Measurements from ENCODE around the gene EEF1AKMT3. TPM values are rescaled to one million over a fixed set of nuclear protein-coding genes. Genes with fewer than 3 reads are reported as not detected.

The EEF1AKMT3 gene
- total and polyA plus RNA-seq, 2 of the 4 experiments (the other 2 are of a cell fraction) = 3.2 to 8.1 TPM

DNA sequence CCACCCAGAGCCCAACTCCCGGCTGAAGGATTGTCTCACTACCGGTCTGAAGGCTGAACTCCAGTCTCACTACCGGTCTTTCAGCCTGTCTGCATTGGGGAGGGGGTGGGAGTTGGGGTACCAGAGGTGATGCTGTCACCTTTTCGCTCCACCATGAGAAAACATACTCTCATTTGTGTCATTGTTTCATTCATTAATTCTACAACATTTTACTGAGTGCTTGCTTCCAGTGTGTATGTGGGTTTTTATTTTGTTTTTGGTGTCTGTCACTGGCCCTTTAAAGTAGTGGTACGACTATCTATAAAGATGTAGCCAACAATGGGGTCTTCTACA lies 19.8 kb upstream of the EEF1AKMT3 start:
- Histone ChIP-seq H3K56ac (ENCODE audit: extremely low read depth, insufficient read depth, low read length) (no peak overlapping the region), H2BK15ac (ENCODE audit: low read depth, low read length) (no peak overlapping the region), H3K4me1 (ENCODE audit: control insufficient read depth, insufficient read depth, low read length) (peaks cover 7% of the 10 kb centered on the region), H2BK5ac (ENCODE audit: low read depth, low read length, poor library complexity, severe bottlenecking) (peak overlapping the region; percentile 22), H4K5ac (ENCODE audit: low read depth, low read length) (peak overlapping the region; percentile 53; the same call in 1 of the 2 replicates), H3K36me3 (ENCODE audit: control insufficient read depth, insufficient read depth, low read length) (peaks cover 18% of the 10 kb centered on the region), H4K8ac (ENCODE audit: low read depth in 2 of 2, low read length in 2 of 2) (peak overlapping the region; percentile 26 to 96; a peak in 2 of 4 replicates), H3K4me2 (ENCODE audit: low read depth, low read length) (peak overlapping the region; percentile 88), H3K4ac (ENCODE audit: low read depth, low read length) (peak overlapping the region; percentile 48), H2AK9ac (replicated peaks; ENCODE audit: low read depth, low read length, poor library complexity) (peak overlapping the region; percentile 96), H3K79me1 (ENCODE audit: low read depth in 1 of 2, low read length in 2 of 2) (peaks cover 16 to 41% of the 10 kb centered on the region in 2 experiments; a peak in 3 of 4 replicates), H3K4me3 (ENCODE audit: insufficient read depth, low read depth, low read length) (peak overlapping the region; percentile 25; the same call in 1 of the 2 replicates), H2BK120ac (ENCODE audit: low read depth, low read length) (peak overlapping the region; percentile 52; the same call in 1 of the 2 replicates), H2AK5ac (ENCODE audit: low read depth, low read length) (peak overlapping the region; percentile 73; the same call in 1 of the 2 replicates), H3K9me1 (ENCODE audit: insufficient read depth, low read length) (peaks cover 15% of the 10 kb centered on the region), H2AFZ (replicated peaks; ENCODE audit: low read length, poor library complexity) (peak overlapping the region; percentile 91), H3K23ac (ENCODE audit: low read depth, low read length) (peak overlapping the region; percentile 29; the same call in 1 of the 2 replicates), H3K9me3 (ENCODE audit: control insufficient read depth, insufficient read depth, low read length) (no peaks in the 10 kb centered on the region), H3K14ac (replicated peaks; ENCODE audit: low read depth, low read length) (peak overlapping the region; percentile 27), H4K20me1 (ENCODE audit: insufficient read depth, low read length) (peaks cover 7% of the 10 kb centered on the region; the same call in 1 of the 2 replicates), H3K27me3 (ENCODE audit: control insufficient read depth, insufficient read depth, low read length) (peaks cover 10% of the 10 kb centered on the region), H3K9ac (ENCODE audit: low read depth, low read length) (no peak overlapping the region; the same call in 1 of the 2 replicates), H3K18ac (ENCODE audit: low read depth, low read length) (no peak overlapping the region), H2BK20ac (ENCODE audit: low read depth, low read length) (peak overlapping the region; percentile 58), H3K27ac (ENCODE audit: insufficient read depth, low read length) (no peak overlapping the region), H4K91ac (ENCODE audit: insufficient read depth, low read depth, low read length) (peak overlapping the region; percentile 12; the same call in 1 of the 2 replicates)
- dilution Hi-C loops (cut with HindIII; ENCODE audit: low sequenced_read_pairs, unreplicated experiment) = no loop called here
- TF ChIP-seq MAFK (IDR thresholded peaks at IDR 0.05; ENCODE audit: low read depth, low read length) (no peak), MAZ (IDR thresholded peaks at IDR 0.05; ENCODE audit: borderline replicate concordance, low read depth, low read length) (no peak), FOS (IDR thresholded peaks at IDR 0.05; ENCODE audit: low read depth, low read length) (no peak), POLR2A (IDR thresholded peaks at IDR 0.05; ENCODE audit: low read depth, low read length) (no peak), MXI1 (IDR thresholded peaks at IDR 0.05; ENCODE audit: borderline replicate concordance, low read depth, low read length) (no peak), CEBPB (IDR thresholded peaks at IDR 0.05; ENCODE audit: low read depth, low read length) (no peak), SMC3 (IDR thresholded peaks at IDR 0.05; ENCODE audit: low read depth, low read length) (no peak), ELK1 (IDR thresholded peaks at IDR 0.05; ENCODE audit: borderline replicate concordance, low read depth, low read length) (no peak), CHD1 (IDR thresholded peaks at IDR 0.05; ENCODE audit: low read depth, low read length) (no peak), RAD21 (IDR thresholded peaks at IDR 0.05; ENCODE audit: low read length) (no peak), BHLHE40 (IDR thresholded peaks at IDR 0.05; ENCODE audit: low read depth, low read length) (no peak), RCOR1 (IDR thresholded peaks at IDR 0.05; ENCODE audit: insufficient replicate concordance, low read length) (no peak), NFE2L2 (IDR thresholded peaks at IDR 0.05; ENCODE audit: low read depth, low read length) (no peak)
- TF ChIP-seq, protein P1, sequence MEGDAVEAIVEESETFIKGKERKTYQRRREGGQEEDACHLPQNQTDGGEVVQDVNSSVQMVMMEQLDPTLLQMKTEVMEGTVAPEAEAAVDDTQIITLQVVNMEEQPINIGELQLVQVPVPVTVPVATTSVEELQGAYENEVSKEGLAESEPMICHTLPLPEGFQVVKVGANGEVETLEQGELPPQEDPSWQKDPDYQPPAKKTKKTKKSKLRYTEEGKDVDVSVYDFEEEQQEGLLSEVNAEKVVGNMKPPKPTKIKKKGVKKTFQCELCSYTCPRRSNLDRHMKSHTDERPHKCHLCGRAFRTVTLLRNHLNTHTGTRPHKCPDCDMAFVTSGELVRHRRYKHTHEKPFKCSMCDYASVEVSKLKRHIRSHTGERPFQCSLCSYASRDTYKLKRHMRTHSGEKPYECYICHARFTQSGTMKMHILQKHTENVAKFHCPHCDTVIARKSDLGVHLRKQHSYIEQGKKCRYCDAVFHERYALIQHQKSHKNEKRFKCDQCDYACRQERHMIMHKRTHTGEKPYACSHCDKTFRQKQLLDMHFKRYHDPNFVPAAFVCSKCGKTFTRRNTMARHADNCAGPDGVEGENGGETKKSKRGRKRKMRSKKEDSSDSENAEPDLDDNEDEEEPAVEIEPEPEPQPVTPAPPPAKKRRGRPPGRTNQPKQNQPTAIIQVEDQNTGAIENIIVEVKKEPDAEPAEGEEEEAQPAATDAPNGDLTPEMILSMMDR (conservative IDR thresholded peaks at IDR 0.05; ENCODE audit: low read depth, low read length) = no peak
- TF ChIP-seq, protein P2, sequence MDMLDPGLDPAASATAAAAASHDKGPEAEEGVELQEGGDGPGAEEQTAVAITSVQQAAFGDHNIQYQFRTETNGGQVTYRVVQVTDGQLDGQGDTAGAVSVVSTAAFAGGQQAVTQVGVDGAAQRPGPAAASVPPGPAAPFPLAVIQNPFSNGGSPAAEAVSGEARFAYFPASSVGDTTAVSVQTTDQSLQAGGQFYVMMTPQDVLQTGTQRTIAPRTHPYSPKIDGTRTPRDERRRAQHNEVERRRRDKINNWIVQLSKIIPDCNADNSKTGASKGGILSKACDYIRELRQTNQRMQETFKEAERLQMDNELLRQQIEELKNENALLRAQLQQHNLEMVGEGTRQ (IDR thresholded peaks at IDR 0.05; ENCODE audit: low read depth, low read length) = no peak
- ATAC-seq (ENCODE audit: low read depth) = no peak
- ChIA-PET CTCF (no interaction called here), POLR2A (ENCODE audit: unreplicated experiment) (no interaction called here)
- WGBS, 2 experiments (ENCODE audit: extremely low coverage in 2 of 2, insufficient read length in 1 of 2) = no CpG with 5 or more reads among the region's 5 CpGs
- intact Hi-C loops (cut with micrococcal nuclease) = loop anchor here (1.0 kb wide), 1 partner anchor 30 kb away; the partner anchor contains the start of gene TSFM
- in situ Hi-C loops (cut with MboI; ENCODE audit: low sequenced_read_pairs) = no loop called here
- DNase-seq = no peak
- BruUV-seq (replicated peaks) = no TSS peak
